Right lobe of liver (tissue), 6 donors: ENCODE data around the gene THEM4. TPM values are rescaled to one million over a fixed set of nuclear protein-coding genes. Genes with fewer than 3 reads are reported as not detected.
"Not testable (repeated sequence)": the region's sequence is repeated elsewhere in the genome, so short reads cannot be mapped to it uniquely, and the experiment has no call there.

Experiments
- ATAC-seq, 4 donors: fragments of 200-7000 bp; cut with Tn5 transposase; one replicate each; pipeline ENCODE4 v1.9.1; 2020; ENCODE audit warnings: mild to moderate bottlenecking in 4 of 4, moderate library complexity in 4 of 4
- DNase-seq, 3 donors: peaks; one replicate each; pipeline ENCODE4 v3.0.0-alpha.2; 2020
- H3K27ac ChIP-seq, 3 donors: fragments of 200-600 bp; one replicate each; pipeline ENCODE4 v1.8.0; 2022
- H3K27me3 ChIP-seq, 2 donors: fragments of 200-600 bp; one replicate each; pipeline ENCODE4 v1.8.0; 2022
- H3K36me3 ChIP-seq, 4 donors: fragments of 200-600 bp; sonication (generic) in 1 of 4; one replicate each; pipeline versions ENCODE4 v1.5.1 to v1.8.0; 2017 to 2022; ENCODE audit warnings: control low read depth in 1 of 4
- H3K4me1 ChIP-seq, 4 donors: fragments of 200-600 bp; sonication (generic) in 1 of 4; one replicate each; pipeline versions ENCODE4 v1.5.1 to v1.8.0; 2017 to 2022; ENCODE audit warnings: control low read depth in 1 of 4
- H3K4me3 ChIP-seq, 3 donors: fragments of 200-600 bp; one replicate each; pipeline ENCODE4 v1.8.0; 2022
- H3K9me3 ChIP-seq, 4 donors: fragments of 200-600 bp; sonication (generic) in 1 of 4; one replicate each; pipeline versions ENCODE4 v1.5.1 to v1.8.0; 2017 to 2022; ENCODE audit warnings: control low read depth in 1 of 4
- CTCF ChIP-seq, 4 donors: fragments of 200-600 bp in 3 of 4; fragments of 450-650 bp in 1 of 4; IDR thresholded peaks; one replicate each; pipeline versions ENCODE4 v1.5.1 to v1.8.0; 2016 to 2022; ENCODE audit warnings: antibody characterized with exemption in 4 of 4, mild to moderate bottlenecking in 2 of 4
- POLR2A ChIP-seq: fragments of 450-650 bp; IDR thresholded peaks from one replicate; pipeline ENCODE4 v1.6.1; 2017; ENCODE audit warnings: antibody characterized with exemption, mild to moderate bottlenecking
- WGBS: methylation state at CpG from one replicate; pipeline ENCODE4 v1.1.6; 2018; ENCODE audit warnings: low coverage, low lambda C conversion rate; ENCODE audit not compliant: insufficient coverage; ENCODE audit errors: missing lambda C conversion rate; 5-methylcytosine and 5-hydroxymethylcytosine counted together
- intact Hi-C, 2 donors: fragments of 100-400 bp; cut with DNase I; formaldehyde crosslinking; loops; one replicate each; pipeline versions ENCODE4 v1.11.2 to v1.14.1; 2022
- total RNA-seq, 6 experiments: library from RNA; depleted of rRNA in 2 of 6; stranded (reverse); fragments of >200 nt in 2 of 6; fragmentation: NEBNext Ultra II Directional in 3 of 6; extraction: Animal tissue kit (Norgen Biotek cat#: 25700) in 3 of 6; gene quantifications; one replicate each; pipeline versions ENCODE4 v1.1.0 to v1.2.4, GENCODE V29; 2016 to 2023
- donor health status: DM: no; HTN: yes; CAD: no.
- donor health status: DM: no; HTN: no; CAD: no.
- donor health status: DM: no; HTN: no; CAD: no.
- donor health status: DM: no; HTN: yes; CAD: no.
- donor health status: DM: no; HTN: yes; CAD: no.

THEM4 gene
- total RNA-seq, 6 experiments from 2014 or later = 8.5 to 19.1 (median 9.2) TPM

- DNase-seq = no peak
- 90% methylated on average over 1 of the region's 1 CpG for WGBS
- TF ChIP-seq POLR2A (no peak), CTCF (IDR thresholded peaks at IDR 0.05) (no peak)
- Histone ChIP-seq H3K4me3 (no peak overlapping the region), H3K9me3 (no peaks in the 10 kb centered on the region), H3K36me3 (no peaks in the 10 kb centered on the region), H3K27me3 (no peaks in the 10 kb centered on the region), H3K4me1 (peaks cover 0 to 6% (median 0%) of the 10 kb centered on the region in 4 donors), H3K27ac (no peak overlapping the region)
- intact Hi-C loops = no loop called here
- ATAC-seq = no peak
Measured at GRCh38 chr1:151912973-151913372, 3.7 kb upstream of the THEM4 start.

- no peaks in the 10 kb centered on the region for H3K36me3 ChIP-seq
Measured at GRCh38 chr1:151908228-151908691, 1.1 kb downstream of the THEM4 start.

GRCh38 chr1:151907363-151908139 is 1.8 kb downstream of the THEM4 start:
- intact Hi-C loops = no loop called here
- no peaks in the 10 kb centered on the region for H3K27me3 ChIP-seq
- ATAC-seq (no peak), DNase-seq (no peak)
- H3K4me1 ChIP-seq = peaks cover 0 to 6% (median 0%) of the 10 kb centered on the region in 4 donors
- no peaks in the 10 kb centered on the region for H3K9me3 ChIP-seq
- H3K36me3 ChIP-seq = no peaks in the 10 kb centered on the region
- no peak overlapping the region for H3K4me3 ChIP-seq
- 75% methylated on average over 4 of the region's 9 CpGs for WGBS
- TF ChIP-seq CTCF (IDR thresholded peaks at IDR 0.05) (no peak), POLR2A (no peak)
- no peak overlapping the region for H3K27ac ChIP-seq

More at GRCh38 chr1:151908228-151908691, 1.1 kb downstream of the THEM4 start:
- intact Hi-C loops = no loop called here
- H3K4me1 ChIP-seq = peaks cover 0 to 6% (median 0%) of the 10 kb centered on the region in 4 donors
- ATAC-seq = no peak
- H3K4me3 ChIP-seq = peak overlapping the region in 2 of 3 donors; percentile 58 to 71
- WGBS = 71% methylated on average over 7 of the region's 10 CpGs
- no peaks in the 10 kb centered on the region for H3K9me3 ChIP-seq
- no peak for DNase-seq
- no peak overlapping the region for H3K27ac ChIP-seq
- H3K27me3 ChIP-seq = no peaks in the 10 kb centered on the region
- no peak for TF ChIP-seq POLR2A
- TF ChIP-seq CTCF (IDR thresholded peaks at IDR 0.05) = peak in 1 of 4 donors; percentile 15

GRCh38 chr1:151906324-151906645 is 3.0 kb downstream of the THEM4 start:
- H3K27me3 ChIP-seq, H3K27ac ChIP-seq, intact Hi-C loops, H3K4me3 ChIP-seq, H3K9me3 ChIP-seq, H3K36me3 ChIP-seq, DNase-seq, H3K4me1 ChIP-seq, ATAC-seq: not testable (repeated sequence)
- WGBS = 100% methylated on average over 2 of the region's 14 CpGs

- peak overlapping the region in 1 of 3 donors; percentile 8 for H3K27ac ChIP-seq
- 72% methylated on average over 8 of the region's 22 CpGs for WGBS
- H3K36me3 ChIP-seq = not testable (repeated sequence)
Measured at GRCh38 chr1:151905443-151906323, 3.6 kb downstream of the THEM4 start.

More at GRCh38 chr1:151905443-151906323, 3.6 kb downstream of the THEM4 start:
- H3K4me3 ChIP-seq, intact Hi-C loops, DNase-seq, H3K4me1 ChIP-seq, H3K9me3 ChIP-seq, H3K27me3 ChIP-seq, ATAC-seq: not testable (repeated sequence)
